ENCODE measurements around the gene RGS9. TPM values are rescaled to one million over a fixed set of nuclear protein-coding genes. Genes with fewer than 3 reads are reported as not detected.

The RGS9 gene
- total RNA-seq, 1 donor from 2014 or later: 8.1 TPM

DNA sequence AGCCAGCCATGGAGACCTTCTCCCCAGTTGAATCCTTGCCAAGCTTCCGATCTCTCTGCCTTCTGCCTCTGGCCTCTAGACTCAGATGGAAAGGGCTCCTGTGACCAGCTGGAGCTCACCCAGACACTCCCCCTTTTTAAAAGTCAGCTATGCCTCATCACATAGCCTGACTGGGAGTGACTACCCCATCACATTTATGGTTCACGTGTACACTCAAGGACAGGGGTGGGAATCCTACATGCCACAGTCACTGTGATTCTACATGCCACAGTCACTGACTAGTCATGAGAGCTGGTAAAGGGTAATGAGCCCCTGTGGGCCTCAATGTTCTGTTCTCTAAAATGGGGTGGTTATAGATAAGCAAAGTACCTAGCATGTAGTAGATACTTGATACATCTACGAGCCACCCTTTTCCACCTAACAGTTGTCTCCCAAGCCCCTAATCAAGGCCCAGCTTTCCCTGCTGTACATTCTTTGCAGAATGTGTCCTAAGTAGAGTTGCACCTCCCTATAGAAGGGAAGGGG is 85.1 kb downstream of the RGS9 start:
- Histone ChIP-seq H3K9me3 (no peaks in the 10 kb centered on the region), H3K4me1 (no peaks in the 10 kb centered on the region), H3K27me3 (no peaks in the 10 kb centered on the region), H3K27ac (no peak overlapping the region), H3K36me3 (no peaks in the 10 kb centered on the region), H3K4me3 (no peak overlapping the region)
- TF ChIP-seq POLR2AphosphoS5 (IDR thresholded peaks at IDR 0.05; ENCODE audit: insufficient read depth in 1 of 2, low read depth in 1 of 2) (no peak), POLR2A (IDR thresholded peaks at IDR 0.05) (no peak)
- TF ChIP-seq, protein P1, sequence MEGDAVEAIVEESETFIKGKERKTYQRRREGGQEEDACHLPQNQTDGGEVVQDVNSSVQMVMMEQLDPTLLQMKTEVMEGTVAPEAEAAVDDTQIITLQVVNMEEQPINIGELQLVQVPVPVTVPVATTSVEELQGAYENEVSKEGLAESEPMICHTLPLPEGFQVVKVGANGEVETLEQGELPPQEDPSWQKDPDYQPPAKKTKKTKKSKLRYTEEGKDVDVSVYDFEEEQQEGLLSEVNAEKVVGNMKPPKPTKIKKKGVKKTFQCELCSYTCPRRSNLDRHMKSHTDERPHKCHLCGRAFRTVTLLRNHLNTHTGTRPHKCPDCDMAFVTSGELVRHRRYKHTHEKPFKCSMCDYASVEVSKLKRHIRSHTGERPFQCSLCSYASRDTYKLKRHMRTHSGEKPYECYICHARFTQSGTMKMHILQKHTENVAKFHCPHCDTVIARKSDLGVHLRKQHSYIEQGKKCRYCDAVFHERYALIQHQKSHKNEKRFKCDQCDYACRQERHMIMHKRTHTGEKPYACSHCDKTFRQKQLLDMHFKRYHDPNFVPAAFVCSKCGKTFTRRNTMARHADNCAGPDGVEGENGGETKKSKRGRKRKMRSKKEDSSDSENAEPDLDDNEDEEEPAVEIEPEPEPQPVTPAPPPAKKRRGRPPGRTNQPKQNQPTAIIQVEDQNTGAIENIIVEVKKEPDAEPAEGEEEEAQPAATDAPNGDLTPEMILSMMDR (IDR thresholded peaks at IDR 0.05): no peak
- intact Hi-C loops (cut with DNase I): no loop called here
- no peak for DNase-seq (ENCODE audit: extremely low spot score in 2 of 2)

DNA sequence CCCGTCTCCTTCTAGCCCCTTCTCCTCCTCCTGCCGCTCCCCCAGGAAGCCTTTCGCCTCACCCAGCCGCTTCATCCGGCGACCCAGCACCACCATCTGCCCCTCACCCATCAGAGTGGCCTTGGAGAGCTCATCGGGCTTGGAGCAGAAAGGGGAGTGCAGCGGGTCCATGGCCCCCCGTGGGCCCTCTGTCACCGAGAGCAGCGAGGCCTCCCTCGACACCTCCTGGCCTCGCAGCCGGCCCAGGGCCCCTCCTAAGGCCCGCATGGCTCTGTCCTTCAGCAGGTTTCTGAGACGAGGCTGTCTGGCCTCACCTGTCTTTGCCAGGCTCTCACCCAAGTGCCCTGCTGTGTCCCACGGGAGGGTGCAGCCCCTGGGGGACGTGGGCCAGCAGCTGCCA is 87.9 kb downstream of the RGS9 start:
- H3K4me3 ChIP-seq: no peak overlapping the region
- intact Hi-C loops (cut with DNase I): no loop called here
- no peaks in the 10 kb centered on the region for H3K27me3 ChIP-seq
- no peaks in the 10 kb centered on the region for H3K36me3 ChIP-seq
- TF ChIP-seq POLR2AphosphoS5 (IDR thresholded peaks at IDR 0.05; ENCODE audit: insufficient read depth in 1 of 2, low read depth in 1 of 2): no peak
- no peak for TF ChIP-seq POLR2A (IDR thresholded peaks at IDR 0.05)
- TF ChIP-seq, protein P1 (IDR thresholded peaks at IDR 0.05): no peak
- H3K4me1 ChIP-seq: peaks cover 17% of the 10 kb centered on the region
- DNase-seq (ENCODE audit: extremely low spot score in 2 of 2): no peak
- no peak overlapping the region for H3K27ac ChIP-seq
- H3K9me3 ChIP-seq: no peaks in the 10 kb centered on the region

DNA sequence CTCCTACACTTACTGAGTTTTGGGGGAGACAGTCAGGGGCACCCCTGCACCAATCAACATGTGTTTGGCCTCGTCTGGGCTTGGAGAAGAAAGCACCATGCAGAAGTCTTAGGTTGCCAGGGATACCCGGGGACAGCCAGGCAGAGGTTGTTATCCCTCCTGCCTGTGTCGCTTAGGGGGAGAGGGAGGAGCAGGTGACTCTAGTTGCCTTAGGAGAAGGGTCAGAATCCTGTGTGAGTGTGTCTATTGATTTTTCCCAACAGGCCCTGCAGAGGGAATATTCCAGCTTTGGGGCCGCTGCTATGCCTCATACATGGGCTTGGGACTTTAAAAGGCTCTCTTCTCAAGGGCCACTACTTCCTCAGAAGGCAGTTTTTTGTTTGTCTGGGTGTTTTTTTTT is 89.1 kb downstream of the RGS9 start:
- intact Hi-C loops (cut with DNase I): no loop called here
- TF ChIP-seq POLR2AphosphoS5 (IDR thresholded peaks at IDR 0.05; ENCODE audit: insufficient read depth in 1 of 2, low read depth in 1 of 2) (no peak), POLR2A (IDR thresholded peaks at IDR 0.05) (no peak)
- TF ChIP-seq, protein P1 (IDR thresholded peaks at IDR 0.05): no peak
- no peak for DNase-seq (ENCODE audit: extremely low spot score in 2 of 2)

DNA sequence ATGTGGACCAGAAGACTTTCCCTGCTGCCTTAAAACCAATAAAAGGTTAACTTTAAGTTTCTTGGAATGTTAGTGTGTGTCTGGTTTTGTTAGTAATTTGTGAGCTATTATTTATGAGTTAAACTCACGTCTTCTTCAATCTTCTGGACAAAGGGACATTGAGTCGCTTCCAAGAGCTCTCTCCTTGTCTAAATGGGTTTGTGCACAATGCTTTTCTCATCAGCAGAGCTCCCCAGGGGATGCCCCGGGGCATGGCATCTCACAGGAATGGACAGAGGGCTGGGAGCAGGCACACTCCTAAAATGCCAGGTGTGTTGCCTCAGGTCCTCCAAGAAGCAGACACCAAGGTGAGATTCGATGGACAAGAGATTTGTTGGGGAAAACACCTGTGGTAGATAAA is 90.5 kb downstream of the RGS9 start:
- H3K4me3 ChIP-seq: no peak overlapping the region
- no peak overlapping the region for H3K27ac ChIP-seq
- intact Hi-C loops (cut with DNase I): no loop called here
- H3K36me3 ChIP-seq: no peaks in the 10 kb centered on the region
- peaks cover 17% of the 10 kb centered on the region for H3K4me1 ChIP-seq
- no peaks in the 10 kb centered on the region for H3K9me3 ChIP-seq
- no peaks in the 10 kb centered on the region for H3K27me3 ChIP-seq
- TF ChIP-seq, protein P1 (IDR thresholded peaks at IDR 0.05): no peak
- TF ChIP-seq POLR2AphosphoS5 (IDR thresholded peaks at IDR 0.05; ENCODE audit: insufficient read depth in 1 of 2, low read depth in 1 of 2) (no peak), POLR2A (IDR thresholded peaks at IDR 0.05) (no peak)
- DNase-seq (ENCODE audit: extremely low spot score in 2 of 2): no peak

More for the DNA sequence above, 89.1 kb downstream of the RGS9 start:
- H3K4me3 ChIP-seq: no peak overlapping the region
- peaks cover 17% of the 10 kb centered on the region for H3K4me1 ChIP-seq
- no peaks in the 10 kb centered on the region for H3K9me3 ChIP-seq
- H3K27ac ChIP-seq: no peak overlapping the region
- H3K27me3 ChIP-seq: no peaks in the 10 kb centered on the region
- H3K36me3 ChIP-seq: no peaks in the 10 kb centered on the region

DNA sequence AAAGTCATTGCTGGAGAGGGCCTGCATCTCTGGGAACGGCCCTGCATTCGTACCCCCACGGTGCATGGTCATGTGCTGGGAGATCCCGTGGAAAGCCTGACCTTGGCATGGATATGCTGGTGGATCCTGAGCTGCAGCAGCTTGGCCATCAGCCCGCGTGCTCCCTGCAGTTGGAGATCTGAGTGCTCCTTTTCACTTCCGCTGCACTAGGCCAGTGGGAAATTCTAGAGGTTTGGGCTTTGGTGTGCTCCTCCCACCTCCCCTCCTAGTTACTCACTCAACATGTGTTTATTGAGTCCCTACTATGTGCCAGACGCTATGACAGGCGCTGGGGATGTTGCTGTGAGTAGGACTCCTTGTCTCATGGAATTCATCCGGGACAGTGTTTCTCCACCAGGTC is 91.1 kb downstream of the RGS9 start:
- Histone ChIP-seq H3K27me3 (no peaks in the 10 kb centered on the region), H3K9me3 (no peaks in the 10 kb centered on the region), H3K4me3 (no peak overlapping the region), H3K36me3 (no peaks in the 10 kb centered on the region), H3K27ac (no peak overlapping the region), H3K4me1 (peaks cover 17% of the 10 kb centered on the region)
- intact Hi-C loops (cut with DNase I): no loop called here
- no peak for DNase-seq (ENCODE audit: extremely low spot score in 2 of 2)
- TF ChIP-seq POLR2A (IDR thresholded peaks at IDR 0.05) (no peak), POLR2AphosphoS5 (IDR thresholded peaks at IDR 0.05; ENCODE audit: insufficient read depth in 1 of 2, low read depth in 1 of 2) (no peak)
- TF ChIP-seq, protein P1 (IDR thresholded peaks at IDR 0.05): no peak

Data from vagina (tissue), 2 donors.